Measurements from ENCODE around the gene BBS9.
A peak's percentile ranks its signal among the peaks of the same experiment; 100 is the strongest.

Gene BBS9

DNA sequence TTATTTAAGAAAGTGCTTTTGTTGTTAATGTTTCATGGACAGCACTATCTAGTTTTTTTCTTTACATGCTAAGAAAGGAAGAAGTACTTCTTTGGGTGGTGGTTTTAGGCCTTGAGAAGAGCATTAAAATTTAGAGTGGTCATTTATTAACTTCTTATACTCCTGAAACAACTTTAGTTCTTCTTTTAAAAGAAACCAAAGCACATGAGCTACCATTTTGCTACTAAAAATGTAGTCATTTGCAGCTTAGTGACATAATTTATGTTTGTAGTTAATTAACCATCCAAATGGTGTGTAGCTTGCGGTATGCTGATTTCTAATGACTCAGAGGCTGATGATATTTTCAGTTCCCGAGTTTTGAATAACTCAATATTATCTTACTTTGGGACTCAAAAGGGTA lies 207.5 kb downstream of the BBS9 start:
- H3K36me3 ChIP-seq (replicated peaks; ENCODE audit: low read depth, low read length) = peaks cover 4% of the 10 kb centered on the region

GRCh38 chr7:33339074-33339790 lies 209.9 kb downstream of the BBS9 start:
- no peak overlapping the region for H3K9ac ChIP-seq (ENCODE audit: low read length)
- no peaks in the 10 kb centered on the region for H3K79me2 ChIP-seq (ENCODE audit: low read length)
- H3K4me3 ChIP-seq (ENCODE audit: low read length) = no peak overlapping the region
- no peak for TF ChIP-seq EZH2phosphoT487 (IDR thresholded peaks at IDR 0.05; ENCODE audit: low read depth)
- TF ChIP-seq, protein P1, sequence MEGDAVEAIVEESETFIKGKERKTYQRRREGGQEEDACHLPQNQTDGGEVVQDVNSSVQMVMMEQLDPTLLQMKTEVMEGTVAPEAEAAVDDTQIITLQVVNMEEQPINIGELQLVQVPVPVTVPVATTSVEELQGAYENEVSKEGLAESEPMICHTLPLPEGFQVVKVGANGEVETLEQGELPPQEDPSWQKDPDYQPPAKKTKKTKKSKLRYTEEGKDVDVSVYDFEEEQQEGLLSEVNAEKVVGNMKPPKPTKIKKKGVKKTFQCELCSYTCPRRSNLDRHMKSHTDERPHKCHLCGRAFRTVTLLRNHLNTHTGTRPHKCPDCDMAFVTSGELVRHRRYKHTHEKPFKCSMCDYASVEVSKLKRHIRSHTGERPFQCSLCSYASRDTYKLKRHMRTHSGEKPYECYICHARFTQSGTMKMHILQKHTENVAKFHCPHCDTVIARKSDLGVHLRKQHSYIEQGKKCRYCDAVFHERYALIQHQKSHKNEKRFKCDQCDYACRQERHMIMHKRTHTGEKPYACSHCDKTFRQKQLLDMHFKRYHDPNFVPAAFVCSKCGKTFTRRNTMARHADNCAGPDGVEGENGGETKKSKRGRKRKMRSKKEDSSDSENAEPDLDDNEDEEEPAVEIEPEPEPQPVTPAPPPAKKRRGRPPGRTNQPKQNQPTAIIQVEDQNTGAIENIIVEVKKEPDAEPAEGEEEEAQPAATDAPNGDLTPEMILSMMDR (IDR thresholded peaks at IDR 0.05; ENCODE audit: low read depth, low read length) = no peak
- no peak overlapping the region for H3K4me2 ChIP-seq (ENCODE audit: low read length)
- no peaks in the 10 kb centered on the region for H3K9me3 ChIP-seq (ENCODE audit: insufficient read depth, low read length)
- H3K36me3 ChIP-seq (replicated peaks; ENCODE audit: low read depth, low read length) = peaks cover 4% of the 10 kb centered on the region
- H4K20me1 ChIP-seq (ENCODE audit: insufficient read depth, low read length) = no peaks in the 10 kb centered on the region
- H2AFZ ChIP-seq (ENCODE audit: low read depth, low read length) = no peak overlapping the region
- no peak overlapping the region for H3K27ac ChIP-seq (ENCODE audit: low read length)
- H3K4me1 ChIP-seq (ENCODE audit: low read length) = peaks cover 18% of the 10 kb centered on the region; the same call in 1 of the 2 replicates
- no peaks in the 10 kb centered on the region for H3K27me3 ChIP-seq (ENCODE audit: low read depth, low read length)

More for the DNA sequence above, 207.5 kb downstream of the BBS9 start:
- H3K9ac ChIP-seq (ENCODE audit: low read length) = no peak overlapping the region
- H3K9me3 ChIP-seq (ENCODE audit: insufficient read depth, low read length) = no peaks in the 10 kb centered on the region
- peaks cover 18% of the 10 kb centered on the region; the same call in 1 of the 2 replicates for H3K4me1 ChIP-seq (ENCODE audit: low read length)
- peak overlapping the region; percentile 81 for H3K27ac ChIP-seq (ENCODE audit: low read length)
- peak overlapping the region; percentile 9; the same call in 1 of the 2 replicates for H3K4me2 ChIP-seq (ENCODE audit: low read length)
- no peak overlapping the region for H3K4me3 ChIP-seq (ENCODE audit: low read length)
- H3K79me2 ChIP-seq (ENCODE audit: low read length) = no peaks in the 10 kb centered on the region
- TF ChIP-seq EZH2phosphoT487 (IDR thresholded peaks at IDR 0.05; ENCODE audit: low read depth) = no peak
- TF ChIP-seq, protein P1 (IDR thresholded peaks at IDR 0.05; ENCODE audit: low read depth, low read length) = no peak
- H4K20me1 ChIP-seq (ENCODE audit: insufficient read depth, low read length) = no peaks in the 10 kb centered on the region
- H3K27me3 ChIP-seq (ENCODE audit: low read depth, low read length) = no peaks in the 10 kb centered on the region
- no peak overlapping the region for H2AFZ ChIP-seq (ENCODE audit: low read depth, low read length)

GRCh38 chr7:33346055-33346454 lies 216.7 kb downstream of the BBS9 start:
- no peaks in the 10 kb centered on the region for H3K4me1 ChIP-seq (ENCODE audit: low read length)

GRCh38 chr7:33350577-33350976 lies 221.2 kb downstream of the BBS9 start:
- Histone ChIP-seq H3K4me3 (ENCODE audit: low read length) (no peak overlapping the region), H3K36me3 (replicated peaks; ENCODE audit: low read depth, low read length) (no peaks in the 10 kb centered on the region), H3K9me3 (ENCODE audit: insufficient read depth, low read length) (no peaks in the 10 kb centered on the region), H4K20me1 (ENCODE audit: insufficient read depth, low read length) (no peaks in the 10 kb centered on the region), H3K4me2 (ENCODE audit: low read length) (no peak overlapping the region), H2AFZ (ENCODE audit: low read depth, low read length) (no peak overlapping the region), H3K9ac (ENCODE audit: low read length) (no peak overlapping the region), H3K4me1 (ENCODE audit: low read length) (no peaks in the 10 kb centered on the region), H3K27me3 (ENCODE audit: low read depth, low read length) (no peaks in the 10 kb centered on the region), H3K27ac (ENCODE audit: low read length) (no peak overlapping the region), H3K79me2 (ENCODE audit: low read length) (no peaks in the 10 kb centered on the region)
- TF ChIP-seq, protein P1 (IDR thresholded peaks at IDR 0.05; ENCODE audit: low read depth, low read length) = no peak
- TF ChIP-seq EZH2phosphoT487 (IDR thresholded peaks at IDR 0.05; ENCODE audit: low read depth) = no peak

More at GRCh38 chr7:33346055-33346454, 216.7 kb downstream of the BBS9 start:
- TF ChIP-seq, protein P1 (IDR thresholded peaks at IDR 0.05; ENCODE audit: low read depth, low read length) = no peak
- TF ChIP-seq EZH2phosphoT487 (IDR thresholded peaks at IDR 0.05; ENCODE audit: low read depth) = no peak
- Histone ChIP-seq H3K9me3 (ENCODE audit: insufficient read depth, low read length) (no peaks in the 10 kb centered on the region), H3K79me2 (ENCODE audit: low read length) (no peaks in the 10 kb centered on the region), H4K20me1 (ENCODE audit: insufficient read depth, low read length) (no peaks in the 10 kb centered on the region), H3K36me3 (replicated peaks; ENCODE audit: low read depth, low read length) (no peaks in the 10 kb centered on the region), H3K9ac (ENCODE audit: low read length) (no peak overlapping the region), H2AFZ (ENCODE audit: low read depth, low read length) (no peak overlapping the region), H3K27me3 (ENCODE audit: low read depth, low read length) (no peaks in the 10 kb centered on the region), H3K4me3 (ENCODE audit: low read length) (no peak overlapping the region), H3K4me2 (ENCODE audit: low read length) (no peak overlapping the region), H3K27ac (ENCODE audit: low read length) (no peak overlapping the region)

Measured in OCI-LY3 (cell line).